Activated CD8-positive, alpha-beta T cell treated with anti-CD3 and anti-CD28 coated beads for 36 hours (primary cell): Measurements from ENCODE around the gene CSNK1G3. TPM values are rescaled to one million over a fixed set of nuclear protein-coding genes. Genes with fewer than 3 reads are reported as not detected.

Experiments used
- ATAC-seq: fragments of 200-7000 bp; cut with Tn5 transposase; one replicate; pipeline ENCODE4 v1.10.0; 2021; ENCODE audit warnings: mild to moderate bottlenecking, moderate library complexity
- CTCF ChIA-PET: fragments of 350-600 bp; sonication (Branson Sonifier 250); formaldehyde crosslinking; loops from one replicate; lab custom pipeline; 2021; ENCODE audit warnings: antibody characterized with exemption; lab: Charles Lee
- POLR2A ChIA-PET: fragments of 350-600 bp; sonication (Branson Sonifier 250); formaldehyde crosslinking; loops from one replicate; lab custom pipeline; 2021; ENCODE audit warnings: antibody characterized with exemption; lab: Charles Lee
- DNase-seq: peaks from one replicate; pipeline ENCODE4 v3.0.0-alpha.2; 2020
- H3K27ac Mint-ChIP-seq: one replicate; pipeline ENCODE4 v1.8.0; 2021; ENCODE audit warnings: mild to moderate bottlenecking, mixed read lengths
- H3K27me3 Mint-ChIP-seq: one replicate; pipeline ENCODE4 v1.8.0; 2021; ENCODE audit warnings: mixed read lengths
- H3K36me3 Mint-ChIP-seq: one replicate; pipeline ENCODE4 v1.8.0; 2021; ENCODE audit warnings: low read depth, mixed read lengths
- H3K4me1 Mint-ChIP-seq: one replicate; pipeline ENCODE4 v1.8.0; 2021; ENCODE audit warnings: low read depth, mixed read lengths
- H3K4me3 Mint-ChIP-seq: one replicate; pipeline ENCODE4 v1.8.0; 2021; ENCODE audit warnings: mild to moderate bottlenecking, moderate library complexity, mixed read lengths
- H3K9me3 Mint-ChIP-seq: one replicate; pipeline ENCODE4 v1.8.0; 2021; ENCODE audit warnings: mixed read lengths
- intact Hi-C: fragments of 100-400 bp; cut with micrococcal nuclease; formaldehyde crosslinking; loops from one replicate; pipeline ENCODE4 v1.10.0; 2022
- total RNA-seq, 2 experiments: library from RNA; stranded (reverse); gene quantifications; one replicate each; pipeline ENCODE4 v1.2.3, GENCODE V29; 2021
- TF ChIP-seq, protein P1 (sequence below): fragments of 200-600 bp; IDR thresholded peaks from one replicate; pipeline ENCODE4 v1.8.0; 2022; ENCODE audit warnings: antibody characterized with exemption, mild to moderate bottlenecking

CSNK1G3 gene
- total RNA-seq, 2 experiments from 2014 or later, result 36.1 to 39.2 TPM

DNA sequence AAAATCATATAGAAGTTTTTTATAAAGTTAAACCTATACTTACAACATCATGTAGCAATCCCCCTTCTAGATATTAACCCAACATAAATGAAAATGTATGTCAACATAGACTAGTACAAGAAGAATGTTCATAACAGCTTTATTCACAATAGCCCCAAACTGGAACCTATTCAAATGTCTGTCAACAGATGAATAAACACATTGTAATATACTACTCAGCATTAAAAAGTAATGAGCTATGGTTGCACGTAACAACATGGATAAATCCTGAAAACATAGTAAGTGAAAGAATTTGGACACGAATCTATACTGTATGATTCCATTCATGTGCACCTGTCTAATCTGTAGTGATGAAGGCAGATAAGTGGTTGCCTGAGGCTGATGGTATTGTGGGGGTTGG lies 73.9 kb downstream of the CSNK1G3 start:
- H3K27ac Mint-ChIP-seq, result no peak overlapping the region
- ATAC-seq (no peak), DNase-seq (no peak)
- intact Hi-C loops, result no loop called here
- ChIA-PET CTCF (no interaction called here), POLR2A (no interaction called here)
- no peaks in the 10 kb centered on the region for H3K4me1 Mint-ChIP-seq
- H3K27me3 Mint-ChIP-seq, result no peaks in the 10 kb centered on the region
- TF ChIP-seq, protein P1, sequence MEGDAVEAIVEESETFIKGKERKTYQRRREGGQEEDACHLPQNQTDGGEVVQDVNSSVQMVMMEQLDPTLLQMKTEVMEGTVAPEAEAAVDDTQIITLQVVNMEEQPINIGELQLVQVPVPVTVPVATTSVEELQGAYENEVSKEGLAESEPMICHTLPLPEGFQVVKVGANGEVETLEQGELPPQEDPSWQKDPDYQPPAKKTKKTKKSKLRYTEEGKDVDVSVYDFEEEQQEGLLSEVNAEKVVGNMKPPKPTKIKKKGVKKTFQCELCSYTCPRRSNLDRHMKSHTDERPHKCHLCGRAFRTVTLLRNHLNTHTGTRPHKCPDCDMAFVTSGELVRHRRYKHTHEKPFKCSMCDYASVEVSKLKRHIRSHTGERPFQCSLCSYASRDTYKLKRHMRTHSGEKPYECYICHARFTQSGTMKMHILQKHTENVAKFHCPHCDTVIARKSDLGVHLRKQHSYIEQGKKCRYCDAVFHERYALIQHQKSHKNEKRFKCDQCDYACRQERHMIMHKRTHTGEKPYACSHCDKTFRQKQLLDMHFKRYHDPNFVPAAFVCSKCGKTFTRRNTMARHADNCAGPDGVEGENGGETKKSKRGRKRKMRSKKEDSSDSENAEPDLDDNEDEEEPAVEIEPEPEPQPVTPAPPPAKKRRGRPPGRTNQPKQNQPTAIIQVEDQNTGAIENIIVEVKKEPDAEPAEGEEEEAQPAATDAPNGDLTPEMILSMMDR, result no peak
- no peaks in the 10 kb centered on the region for H3K9me3 Mint-ChIP-seq
- H3K4me3 Mint-ChIP-seq, result no peak overlapping the region
- H3K36me3 Mint-ChIP-seq, result peaks cover 7% of the 10 kb centered on the region

DNA sequence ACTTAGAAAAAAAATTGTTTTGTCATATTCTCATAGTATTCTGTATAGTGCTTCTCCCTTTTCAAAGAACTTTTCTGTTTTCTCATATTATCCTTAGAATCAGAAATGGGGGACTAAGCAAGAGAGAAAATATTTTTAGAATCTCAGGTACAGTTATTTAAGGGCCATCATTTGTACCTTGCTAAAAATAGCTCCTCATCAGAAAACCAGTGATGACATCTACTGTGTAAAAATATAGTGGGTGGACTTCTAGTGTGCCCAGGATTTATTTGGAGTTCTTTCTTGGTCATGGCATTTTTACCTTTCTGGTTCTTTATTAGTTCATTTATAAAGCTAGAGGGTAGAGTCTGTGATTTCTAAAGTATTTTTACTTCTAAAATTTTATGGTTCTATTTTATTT lies 82.5 kb downstream of the CSNK1G3 start:
- ChIA-PET CTCF (interaction anchor here (1.0 kb wide), 1 partner anchor 16 kb away, joined by 4 read pairs; no protein-coding TSS in a partner anchor), POLR2A (no interaction called here)
- ATAC-seq, result no peak
- no peak overlapping the region for H3K27ac Mint-ChIP-seq
- H3K4me1 Mint-ChIP-seq, result peaks cover 11% of the 10 kb centered on the region
- TF ChIP-seq, protein P1, result no peak
- peaks cover 19% of the 10 kb centered on the region for H3K36me3 Mint-ChIP-seq
- H3K4me3 Mint-ChIP-seq, result no peak overlapping the region
- H3K27me3 Mint-ChIP-seq, result no peaks in the 10 kb centered on the region
- H3K9me3 Mint-ChIP-seq, result no peaks in the 10 kb centered on the region
- DNase-seq, result no peak
- intact Hi-C loops, result no loop called here

DNA sequence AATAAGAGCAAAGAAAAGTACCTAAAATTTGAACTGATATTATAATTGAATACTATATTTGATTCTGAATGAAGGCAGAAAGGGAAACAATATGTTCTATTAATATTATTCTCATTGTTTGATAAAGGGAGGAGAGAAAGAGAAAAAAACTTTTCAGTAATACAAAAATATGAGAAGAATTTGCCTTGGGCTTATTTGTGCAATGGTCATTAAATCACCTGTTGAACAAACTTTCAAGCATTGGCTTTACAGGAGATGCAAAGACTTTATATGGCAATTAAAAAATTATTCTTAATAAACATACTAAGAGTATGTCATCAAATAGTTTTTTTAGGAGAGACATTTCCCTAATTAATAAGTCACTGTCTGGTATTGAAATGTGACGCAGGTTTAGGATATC lies 85.0 kb downstream of the CSNK1G3 start:
- intact Hi-C loops, result no loop called here
- DNase-seq (no peak), ATAC-seq (no peak)
- TF ChIP-seq, protein P1, result no peak
- no peak overlapping the region for H3K4me3 Mint-ChIP-seq
- POLR2A ChIA-PET, result no interaction called here
- no peaks in the 10 kb centered on the region for H3K27me3 Mint-ChIP-seq
- H3K9me3 Mint-ChIP-seq, result no peaks in the 10 kb centered on the region
- CTCF ChIA-PET, result no interaction called here
- no peak overlapping the region for H3K27ac Mint-ChIP-seq
- H3K4me1 Mint-ChIP-seq, result peaks cover 11% of the 10 kb centered on the region
- peaks cover 17% of the 10 kb centered on the region for H3K36me3 Mint-ChIP-seq

DNA sequence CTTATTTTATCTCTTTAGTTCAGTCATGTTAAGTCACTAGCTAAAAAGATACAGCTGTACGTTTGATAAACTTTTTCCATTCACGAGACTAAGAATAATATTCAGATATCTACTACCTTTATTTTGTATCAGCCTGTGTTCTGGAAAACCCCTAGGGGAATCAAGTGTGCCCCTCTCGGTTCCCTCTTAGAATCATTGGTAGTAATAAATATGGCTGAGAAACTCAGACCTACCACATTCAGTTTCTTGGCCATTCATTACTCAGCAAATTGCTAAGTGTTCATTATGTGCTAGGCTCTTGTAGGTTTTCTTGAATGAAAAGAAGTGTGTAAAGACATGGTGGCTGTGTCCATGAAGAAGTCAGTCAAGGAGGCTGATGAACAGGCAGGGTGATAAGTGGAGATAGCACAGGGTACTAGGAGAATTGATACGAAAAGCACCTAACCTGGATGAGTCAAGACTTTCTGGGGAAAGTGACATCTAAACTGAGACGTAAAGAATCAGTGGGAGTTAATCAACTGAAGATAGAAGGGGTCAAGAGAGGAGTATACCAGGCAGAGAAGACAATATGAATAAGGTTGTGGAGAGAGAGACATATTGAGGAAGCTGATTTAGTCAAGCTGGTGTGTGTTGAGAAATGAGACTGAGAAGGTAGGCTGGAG lies 86.2 kb downstream of the CSNK1G3 start:
- POLR2A ChIA-PET, result no interaction called here

DNA sequence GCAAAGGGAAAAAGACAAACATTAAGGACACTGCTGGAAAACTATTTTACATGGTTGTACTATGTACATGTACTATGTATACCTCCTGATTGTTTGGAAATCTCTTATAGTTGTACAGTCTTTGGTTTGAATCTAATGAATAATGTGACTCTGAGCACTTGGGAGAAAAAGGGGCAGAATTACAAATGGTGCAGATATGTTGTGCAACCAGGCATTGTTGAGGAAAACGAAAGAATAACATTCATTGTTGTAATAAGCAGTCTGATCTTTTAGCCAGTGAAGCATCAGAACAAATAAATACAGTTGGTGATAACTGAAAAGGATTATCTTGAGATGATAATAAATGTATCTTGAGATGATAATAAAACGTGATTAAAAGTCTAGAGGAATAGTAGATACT lies 87.2 kb downstream of the CSNK1G3 start:
- Mint-ChIP-seq H3K27me3 (no peaks in the 10 kb centered on the region), H3K27ac (no peak overlapping the region), H3K4me3 (no peak overlapping the region), H3K4me1 (peaks cover 11% of the 10 kb centered on the region), H3K9me3 (no peaks in the 10 kb centered on the region), H3K36me3 (peaks cover 14% of the 10 kb centered on the region)
- no peak for ATAC-seq
- POLR2A ChIA-PET, result no interaction called here
- TF ChIP-seq, protein P1, result no peak
- DNase-seq, result no peak
- intact Hi-C loops, result no loop called here
- CTCF ChIA-PET, result no interaction called here

More for the DNA sequence above, 86.2 kb downstream of the CSNK1G3 start:
- Mint-ChIP-seq H3K4me1 (peaks cover 11% of the 10 kb centered on the region), H3K27me3 (no peaks in the 10 kb centered on the region), H3K4me3 (no peak overlapping the region), H3K27ac (no peak overlapping the region), H3K9me3 (no peaks in the 10 kb centered on the region), H3K36me3 (peaks cover 14% of the 10 kb centered on the region)
- TF ChIP-seq, protein P1, result no peak
- DNase-seq, result no peak
- no peak for ATAC-seq
- CTCF ChIA-PET, result no interaction called here
- intact Hi-C loops, result no loop called here
